GM13977 (cell line): Measurements from ENCODE around the gene RAD51B.

Experiments used
- DNase-seq: peaks from one replicate; pipeline ENCODE4 v3.0.0; 2012; ENCODE audit warnings: low spot score
- CTCF ChIP-seq: IDR thresholded peaks from 2 replicates; pipeline ENCODE4 v1.5.1; 2012; ENCODE audit warnings: mild to moderate bottlenecking, control low read depth; ENCODE audit not compliant: insufficient read depth; ENCODE audit errors: extremely low read depth, missing control alignments
- in situ Hi-C: fragments of 300-500 bp; cut with MboI; formaldehyde crosslinking; loops from one replicate; pipeline ENCODE4 v1.12.0; 2022; ENCODE audit warnings: low sequenced_read_pairs, low pct_unique_long_range_greater_than_20kb, mixed read lengths, inconsistent platforms; ENCODE audit not compliant: unreplicated experiment

Gene RAD51B

GRCh38 chr14:68716698-68717097, 897.1 kb downstream of the RAD51B start:
- DNase-seq = no peak
- in situ Hi-C loops = no loop called here
- no peak for TF ChIP-seq CTCF

GRCh38 chr14:68718023-68718990, 898.7 kb downstream of the RAD51B start:
- TF ChIP-seq CTCF = no peak
- in situ Hi-C loops = no loop called here
- no peak for DNase-seq

- in situ Hi-C loops = no loop called here
- no peak for TF ChIP-seq CTCF
- DNase-seq = no peak
Measured at GRCh38 chr14:68719634-68720384, 900.2 kb downstream of the RAD51B start.

GRCh38 chr14:68722186-68722585, 902.6 kb downstream of the RAD51B start:
- TF ChIP-seq CTCF = no peak
- in situ Hi-C loops = no loop called here
- DNase-seq = no peak

GRCh38 chr14:68722968-68723566, 903.5 kb downstream of the RAD51B start:
- DNase-seq = no peak
- no peak for TF ChIP-seq CTCF
- in situ Hi-C loops = no loop called here

GRCh38 chr14:68723808-68724268, 904.3 kb downstream of the RAD51B start:
- in situ Hi-C loops = no loop called here
- TF ChIP-seq CTCF = no peak
- no peak for DNase-seq
